Measurements from ENCODE around the gene ZSCAN23.

GRCh38 chr6:28474441-28475219, 31.3 kb upstream of the ZSCAN23 start:
- no peak for TF ChIP-seq POLR2AphosphoS5 (IDR thresholded peaks at IDR 0.05; ENCODE audit: low read depth)
- no peak for TF ChIP-seq CTCF (IDR thresholded peaks at IDR 0.05; ENCODE audit: insufficient read depth, low read length)
- TF ChIP-seq SPI1 (IDR thresholded peaks at IDR 0.05; ENCODE audit: borderline replicate concordance, low read depth) = no peak
- TF ChIP-seq GABPA (IDR thresholded peaks at IDR 0.05; ENCODE audit: low read depth) = no peak

Data from HL-60 (cell line).